T47D (cell line): ENCODE results near the gene RAI1.
A peak's percentile ranks its signal among the peaks of the same experiment; 100 is the strongest.

Experiments
- DNase-seq, 2 experiments: peaks; one replicate each; pipeline versions ENCODE4 v3.0.0 to v3.0.0-alpha.2; 2011 to 2012; ENCODE audit warnings: low read depth in 1 of 2, low spot score in 1 of 2
- JUND ChIP-seq: IDR thresholded peaks from 2 replicates; pipeline ENCODE4 v1.6.1; 2012; ENCODE audit warnings: low read depth
- in situ Hi-C: cut with HindIII; loops from 2 replicates; pipeline ENCODE4 v1.10.0; 2016; ENCODE audit warnings: low sequenced_read_pairs, low pct_unique_long_range_greater_than_20kb

RAI1 gene

DNA sequence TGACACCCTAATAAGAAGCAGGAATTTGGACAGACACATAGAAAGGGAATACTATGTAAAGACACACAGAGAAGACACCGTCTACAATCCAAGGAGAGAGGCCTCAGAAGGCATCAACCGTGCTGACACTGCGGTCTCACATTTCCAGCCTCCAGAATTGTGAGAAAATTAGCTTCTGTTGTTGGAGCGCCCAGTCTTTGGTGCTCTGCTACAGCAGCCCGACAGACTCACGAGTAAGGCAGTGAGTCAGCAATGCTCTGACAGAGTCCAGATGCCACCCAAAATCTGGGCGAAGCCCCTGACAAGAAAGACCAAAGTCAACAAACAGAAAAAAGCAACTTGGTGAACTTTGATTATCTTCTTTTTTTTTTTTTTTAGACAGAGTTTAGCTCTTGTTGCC lies 32.5 kb upstream of the RAI1 start:
- in situ Hi-C loops = no loop called here
- TF ChIP-seq JUND = no peak
- DNase-seq = no peak

DNA sequence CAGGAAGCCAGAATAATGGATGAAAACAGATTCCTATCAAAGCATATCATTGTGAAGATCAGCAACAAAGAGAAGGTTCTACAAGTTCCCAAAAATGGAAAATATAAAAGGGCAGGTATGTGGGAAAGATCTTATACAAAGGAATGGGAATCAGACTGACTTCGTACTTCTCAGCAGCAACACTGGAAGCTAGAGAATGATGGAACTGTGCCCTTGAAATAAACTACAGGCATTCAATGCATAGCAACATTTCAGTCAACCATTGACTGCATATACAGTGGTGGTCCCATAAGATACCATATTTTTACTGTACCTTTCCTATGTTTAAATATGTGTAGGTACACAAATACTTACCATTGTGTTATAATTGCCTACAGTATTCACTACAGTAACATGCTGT lies 30.3 kb upstream of the RAI1 start:
- DNase-seq = no peak
- TF ChIP-seq JUND = no peak
- in situ Hi-C loops = no loop called here

DNA sequence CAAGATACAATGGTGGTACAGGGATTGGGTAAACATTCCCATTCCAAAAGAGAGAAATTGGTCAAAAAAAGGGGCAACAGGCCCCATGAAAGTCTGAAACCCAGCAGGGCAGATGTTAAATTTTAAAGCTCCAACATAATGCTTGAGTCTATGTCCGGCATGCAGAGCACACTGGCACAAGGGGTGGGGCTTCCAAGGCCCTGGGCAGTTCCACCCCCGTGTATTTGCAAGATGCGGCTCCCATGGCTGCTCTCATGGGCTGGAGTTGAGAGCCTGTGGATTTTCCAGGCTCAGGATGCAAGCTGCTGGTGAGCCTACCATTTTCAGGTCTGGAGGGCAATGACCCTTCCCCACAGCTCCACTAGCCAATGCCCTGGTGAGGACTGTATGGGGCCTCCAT lies 27.9 kb upstream of the RAI1 start:
- TF ChIP-seq JUND = no peak
- in situ Hi-C loops = no loop called here
- DNase-seq = no peak

DNA sequence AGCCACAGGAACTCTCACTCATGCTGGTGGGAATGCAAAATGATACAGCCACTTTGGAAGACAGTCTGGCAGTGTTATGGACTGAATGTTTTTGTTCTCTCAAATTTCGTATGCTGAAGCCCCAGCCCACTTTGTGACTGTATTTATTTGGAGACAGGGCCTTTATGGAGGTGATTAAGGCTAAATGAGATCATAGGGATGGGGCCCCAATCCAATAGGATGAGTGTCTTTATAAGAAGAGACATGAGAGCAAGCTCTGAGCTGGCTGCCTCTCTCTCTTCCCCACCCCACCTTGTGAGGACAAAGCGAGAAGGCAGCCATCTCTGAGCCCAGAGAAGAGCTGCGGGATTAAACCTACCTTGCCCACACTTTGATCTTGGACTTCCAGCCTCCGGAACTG lies 21.9 kb upstream of the RAI1 start:
- TF ChIP-seq JUND = no peak
- in situ Hi-C loops = no loop called here
- no peak for DNase-seq

DNA sequence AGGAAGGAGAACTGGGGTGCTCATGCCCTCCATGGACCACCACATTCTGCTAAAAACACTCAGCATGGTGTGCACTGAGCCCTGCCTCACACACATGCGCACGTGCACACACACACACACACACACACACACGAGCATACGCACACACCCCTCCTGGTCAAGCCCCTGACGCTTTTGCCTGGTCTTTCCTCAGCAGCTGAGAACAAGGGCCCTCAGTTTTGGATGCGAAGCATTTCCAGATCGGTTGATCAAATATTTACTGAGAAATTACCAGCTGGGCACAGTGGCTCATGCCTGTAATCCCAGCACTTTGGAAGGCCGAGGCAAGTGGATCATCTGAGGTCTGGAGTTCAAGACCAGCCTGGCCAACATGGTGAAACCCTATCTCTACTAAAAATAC lies 20.1 kb upstream of the RAI1 start:
- no peak for DNase-seq
- in situ Hi-C loops = no loop called here
- TF ChIP-seq JUND = no peak

DNA sequence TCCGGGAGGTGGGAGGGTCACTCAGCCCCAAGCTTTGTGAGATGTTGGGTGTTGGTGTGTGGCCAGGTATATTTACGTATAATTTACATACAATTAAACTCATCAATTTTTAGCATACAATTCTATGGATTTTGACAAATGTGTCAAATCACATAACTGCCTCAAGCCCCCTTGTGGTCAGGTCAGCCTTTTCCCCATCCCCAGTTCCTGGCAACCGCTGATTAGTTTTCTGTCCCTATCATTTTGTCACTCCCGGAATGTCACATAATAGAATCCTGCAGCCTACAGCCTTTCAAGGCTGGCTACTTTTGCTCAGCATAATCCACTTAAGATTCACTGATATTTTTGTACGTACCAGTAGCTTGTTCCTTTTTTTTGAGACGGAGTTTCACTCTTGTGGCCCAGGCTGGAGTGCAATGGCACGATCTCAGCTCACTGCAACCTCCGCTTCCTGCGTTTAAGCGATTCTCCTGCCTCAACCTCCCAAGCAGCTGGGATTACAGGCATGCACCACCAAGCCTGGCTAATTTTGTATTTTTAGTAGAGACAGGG lies 19.3 kb upstream of the RAI1 start:
- no peak for DNase-seq
- in situ Hi-C loops = no loop called here
- no peak for TF ChIP-seq JUND

DNA sequence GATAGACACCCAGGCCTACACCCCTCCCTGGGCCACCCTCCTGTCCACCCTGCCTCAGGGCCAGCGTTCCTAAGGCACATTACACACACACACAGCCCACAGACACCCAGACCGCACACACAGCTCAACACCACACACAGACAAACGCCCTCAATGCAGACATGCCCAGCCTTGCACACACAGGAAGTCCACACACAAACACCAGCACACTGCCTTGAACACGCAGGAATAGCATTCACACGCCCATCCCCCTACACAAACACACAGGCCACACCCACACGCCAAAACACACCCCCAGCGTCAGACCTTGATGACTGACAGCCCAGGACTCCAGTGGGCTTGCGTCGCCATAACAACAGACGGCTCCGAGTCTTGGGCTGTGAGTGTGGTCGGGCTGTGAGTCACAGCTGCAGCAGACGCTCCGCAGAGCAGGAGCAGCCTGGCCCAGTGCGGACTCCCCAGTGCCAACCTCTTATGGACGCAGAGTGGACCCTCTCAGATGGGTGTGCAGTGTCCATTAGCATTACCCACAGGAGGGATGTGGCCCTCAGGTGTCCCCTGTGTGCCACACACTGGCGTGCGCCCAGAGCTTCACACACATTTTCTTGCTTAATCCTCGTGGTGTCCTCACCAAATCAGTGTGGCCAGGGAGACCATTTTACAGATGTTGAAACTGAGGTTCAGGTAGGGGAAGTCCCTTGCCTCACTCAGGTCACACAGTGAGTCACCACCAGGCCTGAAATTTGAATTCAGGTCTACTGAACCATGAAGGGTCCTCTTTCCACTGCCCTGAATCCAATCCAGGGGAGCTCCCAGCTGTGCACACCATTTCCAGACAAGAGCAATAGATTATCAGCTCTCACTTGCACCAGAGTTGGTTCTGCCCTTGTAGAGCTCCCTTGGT lies 17.8 kb upstream of the RAI1 start:
- DNase-seq = peak in 1 of 2 experiments; percentile 24
- TF ChIP-seq JUND = no peak
- in situ Hi-C loops = no loop called here

DNA sequence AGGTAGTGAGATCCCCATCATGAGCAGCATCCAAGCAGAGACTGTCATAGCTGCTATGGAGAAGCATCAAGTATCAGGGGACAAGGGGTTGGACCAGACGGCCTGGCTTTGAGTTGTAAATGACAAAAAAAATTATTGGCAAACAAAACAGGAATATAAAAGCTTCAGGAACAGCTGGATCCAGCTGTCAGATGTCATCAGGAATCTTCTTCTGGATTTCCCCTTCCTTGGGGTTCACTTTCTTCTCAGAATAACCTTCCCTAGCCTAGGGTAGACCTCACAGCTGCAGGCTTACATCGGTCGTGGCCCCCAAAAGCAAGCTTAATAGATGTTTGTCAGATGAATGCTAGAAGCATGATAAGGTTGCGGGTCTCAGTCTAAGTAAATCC lies 17.2 kb upstream of the RAI1 start:
- DNase-seq = no peak
- in situ Hi-C loops = no loop called here
- TF ChIP-seq JUND = no peak

DNA sequence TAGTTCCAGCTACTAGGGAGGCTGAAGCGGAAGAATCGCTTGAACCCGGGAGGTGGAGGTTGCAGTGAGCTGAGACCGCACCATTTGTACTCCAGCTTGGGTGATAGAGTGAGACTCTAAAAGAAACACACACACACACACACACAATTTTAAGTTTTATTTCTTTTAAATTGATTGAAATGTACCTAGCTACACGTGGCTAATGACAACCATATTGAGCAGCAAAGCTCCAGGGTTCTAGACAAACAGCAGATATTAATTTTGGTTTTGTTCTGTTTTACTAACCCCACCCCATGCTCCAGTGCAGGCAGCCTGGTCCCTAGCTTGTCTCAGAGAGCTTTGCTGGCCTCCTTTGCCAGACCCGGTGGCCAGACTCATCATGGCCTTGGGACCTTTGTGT lies 16.0 kb upstream of the RAI1 start:
- no peak for TF ChIP-seq JUND
- in situ Hi-C loops = no loop called here
- no peak for DNase-seq

DNA sequence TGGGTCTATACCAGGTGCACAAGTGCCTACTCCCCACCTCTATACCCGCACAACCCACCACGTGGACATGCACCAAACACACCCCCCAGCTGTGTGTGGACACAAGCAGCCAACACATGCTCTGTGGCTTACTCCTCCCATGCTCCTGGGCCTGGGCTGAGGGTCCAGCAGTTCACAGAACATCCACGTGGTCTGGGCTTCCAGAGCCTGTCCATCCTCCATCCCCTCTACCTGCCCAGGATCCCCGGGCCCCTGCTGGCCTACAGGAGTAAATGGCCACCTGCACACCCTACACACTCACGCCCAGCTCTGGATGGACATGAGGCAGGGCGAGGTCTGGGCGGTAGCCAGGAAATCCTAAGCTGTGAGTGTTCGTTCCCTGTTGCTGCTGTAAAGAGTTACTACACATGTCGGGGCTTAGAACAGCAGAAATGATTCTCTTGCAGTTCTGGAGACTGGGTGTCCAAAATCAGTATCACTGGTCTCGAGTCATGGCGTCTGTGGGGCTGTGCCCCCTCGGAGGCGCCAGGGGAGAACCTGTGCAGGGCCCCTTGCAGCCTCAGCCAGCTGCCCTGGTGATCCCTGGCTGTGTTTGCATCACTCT lies 15.0 kb upstream of the RAI1 start:
- no peak for DNase-seq
- TF ChIP-seq JUND = no peak
- in situ Hi-C loops = no loop called here

DNA sequence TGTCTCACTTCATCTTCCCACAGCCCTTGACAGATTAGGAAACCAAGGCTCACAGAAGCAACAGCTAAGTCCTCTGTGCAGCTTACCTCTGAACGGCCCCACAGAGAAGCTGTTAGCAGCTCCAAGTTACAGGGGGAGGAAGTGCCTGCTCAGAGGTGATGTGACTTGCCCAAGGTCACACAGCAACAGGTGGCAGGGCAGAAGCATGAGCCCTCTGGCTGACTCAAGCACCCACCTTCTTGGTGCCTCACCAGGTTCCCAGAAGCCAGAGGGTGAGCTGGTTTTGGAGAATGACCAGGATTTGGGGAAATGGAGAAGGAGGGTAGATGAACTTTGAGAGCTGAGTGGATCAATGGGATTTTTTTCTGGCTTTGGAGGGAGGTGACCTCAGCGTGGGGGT lies 14.0 kb upstream of the RAI1 start:
- no peak for TF ChIP-seq JUND
- no peak for DNase-seq
- in situ Hi-C loops = no loop called here

DNA sequence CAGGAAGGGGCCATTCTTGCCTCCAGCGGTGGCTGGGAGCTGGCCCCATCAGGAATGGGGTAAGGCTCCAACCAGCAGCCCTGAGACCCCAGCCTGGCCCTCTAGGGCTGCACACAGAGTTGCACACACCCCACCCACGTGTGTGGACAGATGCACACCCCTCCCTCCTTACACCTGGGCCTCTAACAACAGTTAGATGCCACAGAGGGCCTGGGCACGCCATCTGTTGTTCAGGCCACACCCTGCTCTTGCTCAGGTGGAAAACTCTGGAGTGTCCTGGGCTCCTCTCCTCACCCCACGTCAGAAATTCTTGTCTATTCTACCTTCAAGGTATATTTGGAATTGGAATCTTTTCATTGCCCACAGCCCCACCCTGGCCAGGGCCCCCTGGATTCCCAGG lies 13.3 kb upstream of the RAI1 start:
- DNase-seq = no peak
- in situ Hi-C loops = no loop called here

DNA sequence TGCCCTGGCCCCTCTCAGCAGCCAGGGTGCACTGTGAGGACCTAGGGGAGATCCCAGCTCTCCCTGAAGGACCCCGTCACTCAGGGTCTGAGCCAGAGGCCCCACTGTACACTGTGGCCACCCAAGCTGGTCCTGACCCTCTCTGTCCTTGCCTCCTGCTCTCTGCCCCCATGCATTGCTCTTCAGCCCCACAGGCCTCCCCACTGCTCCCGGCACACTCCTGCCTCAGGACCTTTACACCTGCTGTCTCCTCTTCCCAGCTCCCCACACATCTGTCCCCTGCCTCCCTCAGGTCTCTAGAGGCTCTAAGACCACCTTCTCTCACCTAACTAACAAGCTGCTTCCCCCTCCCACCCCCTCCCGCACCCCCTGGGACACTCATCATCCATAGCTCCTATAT lies 12.9 kb upstream of the RAI1 start:
- DNase-seq = no peak
- in situ Hi-C loops = no loop called here
- TF ChIP-seq JUND = no peak

More for the DNA sequence above, 13.3 kb upstream of the RAI1 start:
- TF ChIP-seq JUND = no peak
